ENCODE data around the gene CLCN3. TPM values are rescaled to one million over a fixed set of nuclear protein-coding genes. Genes with fewer than 3 reads are reported as not detected.

Gene CLCN3
- total RNA-seq, 1 experiment from 2014 or later: 38.3 TPM

DNA sequence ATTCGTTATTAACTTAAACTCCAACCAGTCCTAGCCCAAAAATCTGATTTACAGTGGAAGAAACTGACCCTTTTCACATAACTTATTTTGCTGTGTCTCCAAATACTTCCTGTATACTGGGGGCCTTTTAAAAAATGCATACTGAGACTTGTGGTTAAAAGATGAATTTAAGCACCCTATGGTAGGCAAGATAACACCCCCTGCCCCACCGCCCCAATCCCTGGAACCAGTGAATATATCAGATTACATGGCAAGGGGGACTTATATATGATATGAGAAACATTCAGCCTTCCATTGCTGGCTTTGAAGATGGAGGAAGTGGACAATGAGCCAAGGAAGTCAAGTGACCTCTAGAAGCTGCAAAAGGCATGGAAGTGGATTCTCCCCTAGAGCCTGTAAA is 3.1 kb upstream of the CLCN3 start:
- H3K9me3 ChIP-seq (ENCODE audit: control insufficient read depth, insufficient read depth, low read depth, low read length): no peaks in the 10 kb centered on the region
- no peak for TF ChIP-seq TCF7L2 (IDR thresholded peaks at IDR 0.05; ENCODE audit: low read depth, low read length)
- TF ChIP-seq, protein P1, sequence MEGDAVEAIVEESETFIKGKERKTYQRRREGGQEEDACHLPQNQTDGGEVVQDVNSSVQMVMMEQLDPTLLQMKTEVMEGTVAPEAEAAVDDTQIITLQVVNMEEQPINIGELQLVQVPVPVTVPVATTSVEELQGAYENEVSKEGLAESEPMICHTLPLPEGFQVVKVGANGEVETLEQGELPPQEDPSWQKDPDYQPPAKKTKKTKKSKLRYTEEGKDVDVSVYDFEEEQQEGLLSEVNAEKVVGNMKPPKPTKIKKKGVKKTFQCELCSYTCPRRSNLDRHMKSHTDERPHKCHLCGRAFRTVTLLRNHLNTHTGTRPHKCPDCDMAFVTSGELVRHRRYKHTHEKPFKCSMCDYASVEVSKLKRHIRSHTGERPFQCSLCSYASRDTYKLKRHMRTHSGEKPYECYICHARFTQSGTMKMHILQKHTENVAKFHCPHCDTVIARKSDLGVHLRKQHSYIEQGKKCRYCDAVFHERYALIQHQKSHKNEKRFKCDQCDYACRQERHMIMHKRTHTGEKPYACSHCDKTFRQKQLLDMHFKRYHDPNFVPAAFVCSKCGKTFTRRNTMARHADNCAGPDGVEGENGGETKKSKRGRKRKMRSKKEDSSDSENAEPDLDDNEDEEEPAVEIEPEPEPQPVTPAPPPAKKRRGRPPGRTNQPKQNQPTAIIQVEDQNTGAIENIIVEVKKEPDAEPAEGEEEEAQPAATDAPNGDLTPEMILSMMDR (IDR thresholded peaks at IDR 0.05): no peak
- no peak for TF ChIP-seq SIN3A (IDR thresholded peaks at IDR 0.05; ENCODE audit: borderline replicate concordance, insufficient read depth, low read depth, low read length)
- no peak for TF ChIP-seq POLR2AphosphoS5 (IDR thresholded peaks at IDR 0.05; ENCODE audit: low read depth, low read length)
- TF ChIP-seq, protein P2, sequence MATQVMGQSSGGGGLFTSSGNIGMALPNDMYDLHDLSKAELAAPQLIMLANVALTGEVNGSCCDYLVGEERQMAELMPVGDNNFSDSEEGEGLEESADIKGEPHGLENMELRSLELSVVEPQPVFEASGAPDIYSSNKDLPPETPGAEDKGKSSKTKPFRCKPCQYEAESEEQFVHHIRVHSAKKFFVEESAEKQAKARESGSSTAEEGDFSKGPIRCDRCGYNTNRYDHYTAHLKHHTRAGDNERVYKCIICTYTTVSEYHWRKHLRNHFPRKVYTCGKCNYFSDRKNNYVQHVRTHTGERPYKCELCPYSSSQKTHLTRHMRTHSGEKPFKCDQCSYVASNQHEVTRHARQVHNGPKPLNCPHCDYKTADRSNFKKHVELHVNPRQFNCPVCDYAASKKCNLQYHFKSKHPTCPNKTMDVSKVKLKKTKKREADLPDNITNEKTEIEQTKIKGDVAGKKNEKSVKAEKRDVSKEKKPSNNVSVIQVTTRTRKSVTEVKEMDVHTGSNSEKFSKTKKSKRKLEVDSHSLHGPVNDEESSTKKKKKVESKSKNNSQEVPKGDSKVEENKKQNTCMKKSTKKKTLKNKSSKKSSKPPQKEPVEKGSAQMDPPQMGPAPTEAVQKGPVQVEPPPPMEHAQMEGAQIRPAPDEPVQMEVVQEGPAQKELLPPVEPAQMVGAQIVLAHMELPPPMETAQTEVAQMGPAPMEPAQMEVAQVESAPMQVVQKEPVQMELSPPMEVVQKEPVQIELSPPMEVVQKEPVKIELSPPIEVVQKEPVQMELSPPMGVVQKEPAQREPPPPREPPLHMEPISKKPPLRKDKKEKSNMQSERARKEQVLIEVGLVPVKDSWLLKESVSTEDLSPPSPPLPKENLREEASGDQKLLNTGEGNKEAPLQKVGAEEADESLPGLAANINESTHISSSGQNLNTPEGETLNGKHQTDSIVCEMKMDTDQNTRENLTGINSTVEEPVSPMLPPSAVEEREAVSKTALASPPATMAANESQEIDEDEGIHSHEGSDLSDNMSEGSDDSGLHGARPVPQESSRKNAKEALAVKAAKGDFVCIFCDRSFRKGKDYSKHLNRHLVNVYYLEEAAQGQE (IDR thresholded peaks at IDR 0.05; ENCODE audit: insufficient read depth in 1 of 2, low read depth in 2 of 2, low read length in 1 of 2): no peak
- ChIA-PET POLR2A (no interaction called here), CTCF (no interaction called here)
- DNase-seq (ENCODE audit: low read depth, low spot score): no peak
- H3K27me3 ChIP-seq (ENCODE audit: control insufficient read depth, insufficient read depth, low read length): no peaks in the 10 kb centered on the region
- ATAC-seq: no peak
- in situ Hi-C loops (cut with HindIII; ENCODE audit: low pct_unique_long_range_greater_than_20kb, low sequenced_read_pairs): no loop called here
- H3K27ac ChIP-seq (ENCODE audit: low read length): no peak overlapping the region
- peaks cover 5% of the 10 kb centered on the region for H3K4me1 ChIP-seq (ENCODE audit: control insufficient read depth, insufficient read depth, low read length)
- BruUV-seq (replicated peaks): no TSS peak
- no peak overlapping the region for H3K4me3 ChIP-seq (ENCODE audit: low read depth in 2 of 2, low read length in 2 of 2)
- intact Hi-C loops (cut with micrococcal nuclease; ENCODE audit: unreplicated experiment): no loop called here
- peaks cover 7% of the 10 kb centered on the region; the same call in 1 of the 2 replicates for H3K36me3 ChIP-seq (ENCODE audit: control insufficient read depth, insufficient read depth, low read length)

DNA sequence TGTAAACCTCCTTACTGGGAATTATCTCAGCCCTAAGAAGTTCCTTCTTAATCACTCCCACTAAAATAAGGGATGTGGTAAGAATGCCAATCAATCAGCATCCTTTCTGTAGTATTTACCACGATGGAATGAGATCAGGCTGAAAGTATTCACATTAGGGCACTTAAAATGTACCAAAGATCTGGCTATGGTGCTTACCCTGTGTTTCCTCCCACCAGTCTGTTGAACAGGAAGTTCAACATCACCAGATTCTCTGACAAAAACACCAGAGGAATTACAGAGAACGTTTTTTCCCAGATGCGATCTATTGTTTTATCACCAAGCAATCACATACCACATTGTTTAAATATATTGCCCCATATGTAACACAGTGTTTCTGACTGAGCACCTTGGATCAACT is 2.1 kb upstream of the CLCN3 start:
- Histone ChIP-seq H3K27ac (ENCODE audit: low read length) (0 out of 2 replicates have a peak overlapping the region, but pooled peaks have one; percentile 17), H3K4me3 (ENCODE audit: low read depth in 2 of 2, low read length in 2 of 2) (no peak overlapping the region), H3K27me3 (ENCODE audit: control insufficient read depth, insufficient read depth, low read length) (no peaks in the 10 kb centered on the region), H3K9me3 (ENCODE audit: control insufficient read depth, insufficient read depth, low read depth, low read length) (no peaks in the 10 kb centered on the region), H3K36me3 (ENCODE audit: control insufficient read depth, insufficient read depth, low read length) (peaks cover 7% of the 10 kb centered on the region; the same call in 1 of the 2 replicates), H3K4me1 (ENCODE audit: control insufficient read depth, insufficient read depth, low read length) (peaks cover 7% of the 10 kb centered on the region)
- ChIA-PET CTCF (no interaction called here), POLR2A (no interaction called here)
- intact Hi-C loops (cut with micrococcal nuclease; ENCODE audit: unreplicated experiment) (no loop called here), in situ Hi-C loops (cut with HindIII; ENCODE audit: low pct_unique_long_range_greater_than_20kb, low sequenced_read_pairs) (no loop called here)
- DNase-seq (ENCODE audit: low read depth, low spot score): no peak
- TF ChIP-seq POLR2AphosphoS5 (IDR thresholded peaks at IDR 0.05; ENCODE audit: low read depth, low read length) (no peak), SIN3A (IDR thresholded peaks at IDR 0.05; ENCODE audit: borderline replicate concordance, insufficient read depth, low read depth, low read length) (no peak), TCF7L2 (IDR thresholded peaks at IDR 0.05; ENCODE audit: low read depth, low read length) (no peak)
- TF ChIP-seq, protein P2 (IDR thresholded peaks at IDR 0.05; ENCODE audit: insufficient read depth in 1 of 2, low read depth in 2 of 2, low read length in 1 of 2): no peak
- TF ChIP-seq, protein P1 (IDR thresholded peaks at IDR 0.05): no peak
- BruUV-seq (replicated peaks): no TSS peak
- no peak for ATAC-seq

Measured in Panc1 (cell line).